Measurements from ENCODE around the gene SNX19. TPM values are rescaled to one million over a fixed set of nuclear protein-coding genes. Genes with fewer than 3 reads are reported as not detected.

SNX19 gene
- total and polyA plus RNA-seq, 2 of the 4 experiments (the other 2 are of a cell fraction): 35.9 to 113 TPM

DNA sequence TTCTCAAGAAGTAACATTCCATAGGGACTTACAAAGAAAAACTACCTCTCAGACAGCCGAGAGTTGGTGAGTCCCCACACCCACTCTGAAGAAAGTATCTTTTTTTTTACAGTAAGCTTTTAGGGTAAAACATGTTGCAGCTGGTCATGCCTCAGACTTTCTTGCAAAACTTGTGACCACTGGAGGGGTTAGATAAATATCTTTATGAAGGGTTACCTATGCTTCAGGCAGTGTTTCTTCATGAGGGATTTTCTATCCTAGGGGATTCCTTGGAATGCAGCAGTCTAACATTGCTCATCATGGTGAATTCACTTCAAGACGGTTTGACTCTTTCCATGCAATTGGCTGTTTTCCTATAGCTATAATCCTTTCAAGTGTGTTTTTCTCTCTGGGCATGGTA is 20.8 kb upstream of the SNX19 start:
- H3K14ac ChIP-seq (replicated peaks; ENCODE audit: low read depth, low read length): no peak overlapping the region
- no TSS peak for BruUV-seq (replicated peaks)
- no peak overlapping the region for H4K8ac ChIP-seq (ENCODE audit: low read depth in 2 of 2, low read length in 2 of 2)
- no peak overlapping the region for H3K4me2 ChIP-seq (ENCODE audit: low read depth, low read length)
- in situ Hi-C loops (cut with MboI; ENCODE audit: low sequenced_read_pairs): no loop called here
- DNase-seq: no peak
- dilution Hi-C loops (cut with HindIII; ENCODE audit: low sequenced_read_pairs, unreplicated experiment): no loop called here
- H4K91ac ChIP-seq (ENCODE audit: insufficient read depth, low read depth, low read length): no peak overlapping the region
- H3K4me3 ChIP-seq (ENCODE audit: insufficient read depth, low read depth, low read length): no peak overlapping the region
- TF ChIP-seq RCOR1 (IDR thresholded peaks at IDR 0.05; ENCODE audit: insufficient replicate concordance, low read length) (no peak), MAZ (IDR thresholded peaks at IDR 0.05; ENCODE audit: borderline replicate concordance, low read depth, low read length) (no peak), SMC3 (IDR thresholded peaks at IDR 0.05; ENCODE audit: low read depth, low read length) (no peak), POLR2A (IDR thresholded peaks at IDR 0.05; ENCODE audit: low read depth, low read length) (no peak), NFE2L2 (IDR thresholded peaks at IDR 0.05; ENCODE audit: low read depth, low read length) (no peak), BHLHE40 (IDR thresholded peaks at IDR 0.05; ENCODE audit: low read depth, low read length) (no peak), RFX5 (IDR thresholded peaks at IDR 0.05; ENCODE audit: low read depth, low read length) (no peak), RAD21 (IDR thresholded peaks at IDR 0.05; ENCODE audit: low read length) (no peak), FOS (IDR thresholded peaks at IDR 0.05; ENCODE audit: low read depth, low read length) (no peak), MAFK (IDR thresholded peaks at IDR 0.05; ENCODE audit: low read depth, low read length) (no peak)
- TF ChIP-seq, protein P1, sequence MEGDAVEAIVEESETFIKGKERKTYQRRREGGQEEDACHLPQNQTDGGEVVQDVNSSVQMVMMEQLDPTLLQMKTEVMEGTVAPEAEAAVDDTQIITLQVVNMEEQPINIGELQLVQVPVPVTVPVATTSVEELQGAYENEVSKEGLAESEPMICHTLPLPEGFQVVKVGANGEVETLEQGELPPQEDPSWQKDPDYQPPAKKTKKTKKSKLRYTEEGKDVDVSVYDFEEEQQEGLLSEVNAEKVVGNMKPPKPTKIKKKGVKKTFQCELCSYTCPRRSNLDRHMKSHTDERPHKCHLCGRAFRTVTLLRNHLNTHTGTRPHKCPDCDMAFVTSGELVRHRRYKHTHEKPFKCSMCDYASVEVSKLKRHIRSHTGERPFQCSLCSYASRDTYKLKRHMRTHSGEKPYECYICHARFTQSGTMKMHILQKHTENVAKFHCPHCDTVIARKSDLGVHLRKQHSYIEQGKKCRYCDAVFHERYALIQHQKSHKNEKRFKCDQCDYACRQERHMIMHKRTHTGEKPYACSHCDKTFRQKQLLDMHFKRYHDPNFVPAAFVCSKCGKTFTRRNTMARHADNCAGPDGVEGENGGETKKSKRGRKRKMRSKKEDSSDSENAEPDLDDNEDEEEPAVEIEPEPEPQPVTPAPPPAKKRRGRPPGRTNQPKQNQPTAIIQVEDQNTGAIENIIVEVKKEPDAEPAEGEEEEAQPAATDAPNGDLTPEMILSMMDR (conservative IDR thresholded peaks at IDR 0.05; ENCODE audit: low read depth, low read length): no peak
- TF ChIP-seq, protein P2, sequence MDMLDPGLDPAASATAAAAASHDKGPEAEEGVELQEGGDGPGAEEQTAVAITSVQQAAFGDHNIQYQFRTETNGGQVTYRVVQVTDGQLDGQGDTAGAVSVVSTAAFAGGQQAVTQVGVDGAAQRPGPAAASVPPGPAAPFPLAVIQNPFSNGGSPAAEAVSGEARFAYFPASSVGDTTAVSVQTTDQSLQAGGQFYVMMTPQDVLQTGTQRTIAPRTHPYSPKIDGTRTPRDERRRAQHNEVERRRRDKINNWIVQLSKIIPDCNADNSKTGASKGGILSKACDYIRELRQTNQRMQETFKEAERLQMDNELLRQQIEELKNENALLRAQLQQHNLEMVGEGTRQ (IDR thresholded peaks at IDR 0.05; ENCODE audit: low read depth, low read length): no peak
- TF ChIP-seq, protein P3, sequence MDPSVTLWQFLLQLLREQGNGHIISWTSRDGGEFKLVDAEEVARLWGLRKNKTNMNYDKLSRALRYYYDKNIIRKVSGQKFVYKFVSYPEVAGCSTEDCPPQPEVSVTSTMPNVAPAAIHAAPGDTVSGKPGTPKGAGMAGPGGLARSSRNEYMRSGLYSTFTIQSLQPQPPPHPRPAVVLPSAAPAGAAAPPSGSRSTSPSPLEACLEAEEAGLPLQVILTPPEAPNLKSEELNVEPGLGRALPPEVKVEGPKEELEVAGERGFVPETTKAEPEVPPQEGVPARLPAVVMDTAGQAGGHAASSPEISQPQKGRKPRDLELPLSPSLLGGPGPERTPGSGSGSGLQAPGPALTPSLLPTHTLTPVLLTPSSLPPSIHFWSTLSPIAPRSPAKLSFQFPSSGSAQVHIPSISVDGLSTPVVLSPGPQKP (IDR thresholded peaks at IDR 0.05; ENCODE audit: borderline replicate concordance, low read depth, low read length): no peak
- H2AK5ac ChIP-seq (ENCODE audit: low read depth, low read length): no peak overlapping the region
- no peak overlapping the region for H2BK120ac ChIP-seq (ENCODE audit: low read depth, low read length)
- H4K20me1 ChIP-seq (ENCODE audit: insufficient read depth, low read length): no peaks in the 10 kb centered on the region
- H3K23ac ChIP-seq (ENCODE audit: low read depth, low read length): no peak overlapping the region
- intact Hi-C loops (cut with micrococcal nuclease): no loop called here
- no peak overlapping the region for H3K4ac ChIP-seq (ENCODE audit: low read depth, low read length)
- no peak overlapping the region for H3K9ac ChIP-seq (ENCODE audit: low read depth, low read length)
- H2BK5ac ChIP-seq (ENCODE audit: low read depth, low read length, poor library complexity, severe bottlenecking): no peak overlapping the region
- no peak overlapping the region for H3K56ac ChIP-seq (ENCODE audit: extremely low read depth, insufficient read depth, low read length)
- H3K9me1 ChIP-seq (ENCODE audit: insufficient read depth, low read length): no peaks in the 10 kb centered on the region
- no peak overlapping the region for H2AK9ac ChIP-seq (replicated peaks; ENCODE audit: low read depth, low read length, poor library complexity)
- ATAC-seq (ENCODE audit: low read depth): no peak; the same call in 1 of the 2 replicates
- H3K18ac ChIP-seq (ENCODE audit: low read depth, low read length): no peak overlapping the region
- no peak overlapping the region for H2BK15ac ChIP-seq (ENCODE audit: low read depth, low read length)
- no peak overlapping the region for H2BK20ac ChIP-seq (ENCODE audit: low read depth, low read length)
- H3K27me3 ChIP-seq (ENCODE audit: control insufficient read depth, insufficient read depth, low read length): no peaks in the 10 kb centered on the region
- no peaks in the 10 kb centered on the region for H3K36me3 ChIP-seq (ENCODE audit: control insufficient read depth, insufficient read depth, low read length)
- ChIA-PET CTCF (no interaction called here), POLR2A (ENCODE audit: unreplicated experiment) (no interaction called here)
- H3K79me1 ChIP-seq (ENCODE audit: low read depth in 1 of 2, low read length in 2 of 2): no peaks in the 10 kb centered on the region
- no peak overlapping the region for H2AFZ ChIP-seq (replicated peaks; ENCODE audit: low read length, poor library complexity)
- H4K5ac ChIP-seq (ENCODE audit: low read depth, low read length): no peak overlapping the region
- no CpG with 5 or more reads among the region's 2 CpGs for WGBS, 2 experiments (ENCODE audit: extremely low coverage in 2 of 2, insufficient read length in 1 of 2)
- H3K9me3 ChIP-seq (ENCODE audit: control insufficient read depth, insufficient read depth, low read length): no peaks in the 10 kb centered on the region
- no peak overlapping the region for H3K27ac ChIP-seq (ENCODE audit: insufficient read depth, low read length)
- no peaks in the 10 kb centered on the region for H3K4me1 ChIP-seq (ENCODE audit: control insufficient read depth, insufficient read depth, low read length)
